ENCODE data around the gene GFRA1.

GFRA1 gene

GRCh38 chr10:116098411-116099022 lies 174.5 kb downstream of the GFRA1 start:
- DNase-seq = no peak

GRCh38 chr10:116097239-116097784 lies 175.7 kb downstream of the GFRA1 start:
- DNase-seq = no peak

GRCh38 chr10:116096526-116096925 lies 176.5 kb downstream of the GFRA1 start:
- no peak for DNase-seq

GRCh38 chr10:116094356-116094755 lies 178.7 kb downstream of the GFRA1 start:
- DNase-seq = no peak

- no peak for DNase-seq
These were observed 180.0 kb downstream of the GFRA1 start for GRCh38 chr10:116093031-116093430.

GRCh38 chr10:116088985-116089384 lies 184.0 kb downstream of the GFRA1 start:
- DNase-seq = no peak

- no peak for DNase-seq
These were observed 187.7 kb downstream of the GFRA1 start for GRCh38 chr10:116085323-116085722.

GRCh38 chr10:116084161-116084560 lies 188.8 kb downstream of the GFRA1 start:
- no peak for DNase-seq

- no peak for DNase-seq
These were observed 189.7 kb downstream of the GFRA1 start for GRCh38 chr10:116083226-116083762.

GRCh38 chr10:116082762-116083161 lies 190.2 kb downstream of the GFRA1 start:
- no peak for DNase-seq

GRCh38 chr10:116082206-116082605 lies 190.8 kb downstream of the GFRA1 start:
- no peak for DNase-seq

- no peak for DNase-seq
These were observed 192.5 kb downstream of the GFRA1 start for GRCh38 chr10:116080553-116080952.

- DNase-seq = no peak
These were observed 193.7 kb downstream of the GFRA1 start for GRCh38 chr10:116079355-116079754.

- DNase-seq = no peak
These were observed 196.4 kb downstream of the GFRA1 start for GRCh38 chr10:116076621-116077020.

- DNase-seq = no peak
These were observed 199.5 kb downstream of the GFRA1 start for GRCh38 chr10:116073510-116073909.

- no peak for DNase-seq
These were observed 200.0 kb downstream of the GFRA1 start for GRCh38 chr10:116073001-116073400.

- DNase-seq = no peak
These were observed 201.4 kb downstream of the GFRA1 start for GRCh38 chr10:116071453-116072148.

GRCh38 chr10:116070743-116071320 lies 202.2 kb downstream of the GFRA1 start:
- no peak for DNase-seq

- no peak for DNase-seq
These were observed 203.2 kb downstream of the GFRA1 start for GRCh38 chr10:116069856-116070255.

GRCh38 chr10:116067825-116068224 lies 205.2 kb downstream of the GFRA1 start:
- DNase-seq = no peak

- no peak for DNase-seq
These were observed 209.9 kb downstream of the GFRA1 start for GRCh38 chr10:116063107-116063506.

GRCh38 chr10:116060864-116061263 lies 212.1 kb downstream of the GFRA1 start:
- DNase-seq = no peak

GRCh38 chr10:116059320-116059719 lies 213.7 kb downstream of the GFRA1 start:
- no peak for DNase-seq
